Measurements from ENCODE around the gene SYNGR2. TPM values are rescaled to one million over a fixed set of nuclear protein-coding genes. Genes with fewer than 3 reads are reported as not detected.
A peak's percentile ranks its signal among the peaks of the same experiment; 100 is the strongest.

The SYNGR2 gene
- total and polyA plus RNA-seq, 8 donors = 39.0 to 227 (median 48.6) TPM

DNA sequence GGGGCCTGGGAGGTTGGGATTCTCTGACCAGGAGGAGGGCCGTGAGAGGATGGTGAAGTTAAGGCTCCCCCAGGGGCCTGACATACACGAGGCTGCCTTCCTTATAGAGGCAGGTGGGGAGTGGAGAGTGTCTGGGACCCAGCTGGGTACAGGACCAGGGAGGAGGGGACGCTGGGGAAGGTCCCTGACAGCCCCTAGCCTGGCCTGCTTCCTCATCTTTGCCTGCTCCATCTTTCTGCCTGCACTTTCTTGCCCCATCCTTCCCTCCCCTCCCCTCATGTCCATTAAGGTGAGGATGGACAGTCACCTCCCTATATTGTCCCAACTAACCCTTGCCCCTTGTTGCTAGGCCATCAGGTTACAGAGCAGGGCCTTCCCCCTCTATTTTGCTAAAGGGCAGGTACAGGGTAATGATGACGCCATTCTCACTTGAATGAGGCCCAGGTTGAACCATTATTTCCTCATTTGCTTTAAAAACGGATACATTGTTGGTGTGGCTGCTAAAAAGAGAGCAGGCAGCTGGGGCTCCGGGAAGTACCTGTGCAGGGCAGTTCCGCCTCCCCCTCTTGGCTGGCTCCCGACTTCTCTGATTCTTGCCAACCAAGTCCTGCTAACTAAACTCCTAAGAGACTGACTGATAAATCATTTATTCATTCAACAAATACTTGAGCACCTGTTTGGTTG, 20.9 kb upstream of the SYNGR2 start:
- no peaks in the 10 kb centered on the region for H3K27me3 ChIP-seq
- H3K36me3 ChIP-seq = no peaks in the 10 kb centered on the region
- H3K9me3 ChIP-seq = no peaks in the 10 kb centered on the region
- TF ChIP-seq, protein P1, sequence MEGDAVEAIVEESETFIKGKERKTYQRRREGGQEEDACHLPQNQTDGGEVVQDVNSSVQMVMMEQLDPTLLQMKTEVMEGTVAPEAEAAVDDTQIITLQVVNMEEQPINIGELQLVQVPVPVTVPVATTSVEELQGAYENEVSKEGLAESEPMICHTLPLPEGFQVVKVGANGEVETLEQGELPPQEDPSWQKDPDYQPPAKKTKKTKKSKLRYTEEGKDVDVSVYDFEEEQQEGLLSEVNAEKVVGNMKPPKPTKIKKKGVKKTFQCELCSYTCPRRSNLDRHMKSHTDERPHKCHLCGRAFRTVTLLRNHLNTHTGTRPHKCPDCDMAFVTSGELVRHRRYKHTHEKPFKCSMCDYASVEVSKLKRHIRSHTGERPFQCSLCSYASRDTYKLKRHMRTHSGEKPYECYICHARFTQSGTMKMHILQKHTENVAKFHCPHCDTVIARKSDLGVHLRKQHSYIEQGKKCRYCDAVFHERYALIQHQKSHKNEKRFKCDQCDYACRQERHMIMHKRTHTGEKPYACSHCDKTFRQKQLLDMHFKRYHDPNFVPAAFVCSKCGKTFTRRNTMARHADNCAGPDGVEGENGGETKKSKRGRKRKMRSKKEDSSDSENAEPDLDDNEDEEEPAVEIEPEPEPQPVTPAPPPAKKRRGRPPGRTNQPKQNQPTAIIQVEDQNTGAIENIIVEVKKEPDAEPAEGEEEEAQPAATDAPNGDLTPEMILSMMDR (IDR thresholded peaks at IDR 0.05) = no peak
- H3K4me3 ChIP-seq = no peak overlapping the region
- peaks cover 21 to 66% of the 10 kb centered on the region in 2 donors for H3K4me1 ChIP-seq
- DNase-seq = peak in 1 of 4 donors; percentile 80
- peak; percentile 13 for ATAC-seq
- intact Hi-C loops (cut with DNase I) = no loop called here
- H3K27ac ChIP-seq = peak overlapping the region in 1 of 2 donors; percentile 55

DNA sequence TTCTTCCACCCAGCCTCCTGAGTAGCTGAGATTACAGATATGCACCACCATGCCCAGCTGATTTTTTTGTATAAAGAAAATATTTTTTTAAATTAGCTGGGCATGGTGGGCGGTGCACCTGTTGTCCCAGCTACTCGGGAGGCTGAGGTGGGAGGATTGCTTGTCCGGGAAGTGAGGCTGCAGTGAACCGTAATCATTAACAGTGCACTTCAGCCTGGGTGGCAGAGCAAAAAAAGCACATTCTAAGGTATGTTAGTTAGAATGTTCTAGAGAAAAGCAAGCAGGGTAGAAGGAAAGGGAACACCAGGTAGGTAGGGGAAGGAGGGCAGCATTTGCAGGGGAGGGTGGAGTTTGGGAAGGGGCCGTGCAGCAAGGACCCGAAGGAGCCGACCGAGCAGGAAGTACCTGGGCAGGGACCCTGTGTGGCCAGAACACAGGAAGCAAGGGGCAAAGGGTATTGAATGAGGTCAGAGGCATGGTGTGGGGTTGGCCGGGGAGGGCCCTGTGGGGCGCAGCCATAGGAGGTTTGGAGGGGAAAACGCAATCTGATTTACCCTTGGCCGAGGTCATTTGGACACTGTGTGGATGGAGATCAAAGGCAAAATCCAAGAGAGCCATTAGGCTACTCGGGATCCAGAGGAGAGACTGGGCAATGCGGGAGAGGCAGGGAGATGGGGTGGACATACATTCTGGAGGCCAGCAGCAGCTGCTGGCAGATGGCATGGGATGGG, 19.9 kb upstream of the SYNGR2 start:
- no peaks in the 10 kb centered on the region for H3K36me3 ChIP-seq
- H3K27ac ChIP-seq = peak overlapping the region in 1 of 2 donors; percentile 55
- H3K9me3 ChIP-seq = no peaks in the 10 kb centered on the region
- no peaks in the 10 kb centered on the region for H3K27me3 ChIP-seq
- no peak for ATAC-seq
- DNase-seq = no peak
- H3K4me1 ChIP-seq = peaks cover 21 to 57% of the 10 kb centered on the region in 2 donors
- no peak overlapping the region for H3K4me3 ChIP-seq
- intact Hi-C loops (cut with DNase I) = no loop called here
- TF ChIP-seq, protein P1 (IDR thresholded peaks at IDR 0.05) = no peak

DNA sequence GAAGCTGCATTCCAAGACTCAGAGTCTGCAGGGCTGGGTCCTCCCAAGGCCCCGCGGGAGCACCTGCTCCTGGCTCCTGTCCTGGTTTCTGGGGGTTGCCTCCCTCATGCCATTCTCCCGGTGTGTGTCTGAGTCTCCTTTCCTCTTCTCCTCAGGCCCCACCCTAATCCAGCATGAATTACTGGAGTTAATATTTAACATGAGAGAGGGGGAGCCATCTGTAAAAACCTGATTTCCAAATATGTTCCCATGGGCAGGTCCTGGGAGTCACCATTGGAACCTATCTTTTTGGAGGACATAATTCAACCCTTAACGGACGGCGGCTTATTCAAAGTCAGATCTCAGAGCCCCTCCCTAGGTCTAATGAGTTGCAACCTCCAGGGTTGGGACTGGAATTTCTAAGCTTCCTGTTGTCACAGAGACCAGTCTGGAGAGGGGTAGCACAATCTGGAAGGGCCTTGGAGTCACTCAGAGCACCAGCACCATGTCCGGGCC, 16.8 kb upstream of the SYNGR2 start:
- no peaks in the 10 kb centered on the region for H3K9me3 ChIP-seq
- no peaks in the 10 kb centered on the region for H3K27me3 ChIP-seq
- no peak overlapping the region for H3K4me3 ChIP-seq
- intact Hi-C loops (cut with DNase I) = no loop called here
- H3K36me3 ChIP-seq = no peaks in the 10 kb centered on the region
- DNase-seq = no peak
- peaks cover 0 to 38% of the 10 kb centered on the region in 2 donors for H3K4me1 ChIP-seq
- H3K27ac ChIP-seq = peak overlapping the region; percentile 42 to 50
- TF ChIP-seq, protein P1 (IDR thresholded peaks at IDR 0.05) = no peak
- peak; percentile 77 for ATAC-seq

DNA sequence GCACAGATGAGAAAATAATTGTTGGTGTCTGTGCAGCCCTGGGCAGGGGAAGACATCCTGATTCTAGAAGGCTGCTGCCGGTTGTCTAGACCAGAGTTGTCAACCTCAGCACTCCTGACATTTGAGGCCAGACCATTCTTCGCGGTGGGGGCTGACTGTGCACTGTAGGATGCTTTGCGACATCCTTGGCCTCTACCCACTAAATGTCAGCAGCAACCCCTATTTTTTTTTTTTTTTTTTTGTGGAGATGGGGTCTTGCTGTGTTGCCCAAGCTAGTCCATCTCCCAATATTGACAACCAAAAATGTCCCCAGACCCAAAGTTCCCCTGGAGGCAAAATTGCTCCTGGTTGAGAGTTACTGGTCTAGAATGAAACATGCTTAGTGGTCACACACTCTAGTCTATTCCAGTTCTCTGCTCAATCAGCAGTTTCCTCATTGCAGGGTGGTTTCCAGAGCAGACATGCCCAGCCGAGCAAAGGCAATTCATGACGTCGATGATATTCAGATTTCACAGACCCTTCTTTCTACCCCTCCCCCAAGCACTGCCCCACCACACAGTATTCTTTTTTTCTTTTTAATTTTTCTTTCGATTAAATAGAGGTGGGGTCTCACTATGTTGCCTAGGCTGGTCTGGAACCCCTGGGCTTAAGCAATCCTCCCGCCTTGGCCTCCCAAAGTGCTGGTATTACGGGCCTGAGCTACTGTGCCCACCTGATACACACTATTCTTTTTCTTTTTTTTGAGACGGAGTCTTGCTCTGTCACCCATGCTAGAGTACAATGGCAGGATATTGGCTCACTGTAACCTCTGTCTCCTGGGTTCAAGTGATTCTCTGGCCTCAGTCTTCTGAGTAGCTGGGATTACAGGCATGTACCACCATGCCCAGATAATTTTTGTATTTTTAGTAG, 13.2 kb upstream of the SYNGR2 start:
- Histone ChIP-seq H3K9me3 (no peaks in the 10 kb centered on the region), H3K27ac (no peak overlapping the region), H3K36me3 (no peaks in the 10 kb centered on the region), H3K4me3 (no peak overlapping the region), H3K27me3 (no peaks in the 10 kb centered on the region), H3K4me1 (peaks cover 0 to 28% of the 10 kb centered on the region in 2 donors)
- DNase-seq (no peak), ATAC-seq (peak; percentile 48)
- TF ChIP-seq, protein P1 (IDR thresholded peaks at IDR 0.05) = no peak
- intact Hi-C loops (cut with DNase I) = no loop called here

Measured in left lung (tissue), 10 donors.